NCI-H774 (cell line): ENCODE results near the gene HMCN1.
"Not testable (repeated sequence)": the region's sequence is repeated elsewhere in the genome, so short reads cannot be mapped to it uniquely, and the experiment has no call there.

Experiments used
- DNase-seq: peaks from one replicate; lab custom pipeline; 2025; lab: John Stamatoyannopoulos, UW

The HMCN1 gene

GRCh38 chr1:186152620-186153239, 418.5 kb downstream of the HMCN1 start:
- no peak for DNase-seq

- DNase-seq = no peak
Observed at GRCh38 chr1:186154651-186155050, 420.5 kb downstream of the HMCN1 start.

GRCh38 chr1:186155594-186155993, 421.4 kb downstream of the HMCN1 start:
- no peak for DNase-seq

GRCh38 chr1:186162895-186163294, 428.7 kb downstream of the HMCN1 start:
- DNase-seq = not testable (repeated sequence)

GRCh38 chr1:186164773-186165172, 430.6 kb downstream of the HMCN1 start:
- no peak for DNase-seq

- DNase-seq = no peak
Observed at GRCh38 chr1:186165303-186165702, 431.1 kb downstream of the HMCN1 start.

- DNase-seq = no peak
Observed at GRCh38 chr1:186167096-186167668, 433.0 kb downstream of the HMCN1 start.

GRCh38 chr1:186175588-186175987, 441.4 kb downstream of the HMCN1 start:
- no peak for DNase-seq

- no peak for DNase-seq
Observed at GRCh38 chr1:186178426-186179043, 444.3 kb downstream of the HMCN1 start.

GRCh38 chr1:186179231-186179630, 445.0 kb downstream of the HMCN1 start:
- DNase-seq = no peak

GRCh38 chr1:186183219-186183618, 449.0 kb downstream of the HMCN1 start:
- no peak for DNase-seq

- no peak for DNase-seq
Observed at GRCh38 chr1:186183970-186184628, 449.9 kb downstream of the HMCN1 start.

- not testable (repeated sequence) for DNase-seq
Observed at GRCh38 chr1:186186251-186186650, 452.1 kb downstream of the HMCN1 start.

- no peak for DNase-seq
Observed at GRCh38 chr1:186187601-186188000, 453.4 kb downstream of the HMCN1 start.

- no peak for DNase-seq
Observed at GRCh38 chr1:186188004-186188539, 453.9 kb downstream of the HMCN1 start.

GRCh38 chr1:186188736-186189135, 454.5 kb downstream of the HMCN1 start:
- DNase-seq = no peak

GRCh38 chr1:186189156-186189555, 455.0 kb downstream of the HMCN1 start:
- DNase-seq = no peak

GRCh38 chr1:186191511-186191910, 457.3 kb downstream of the HMCN1 start:
- DNase-seq = no peak

GRCh38 chr1:186193224-186193623, 459.0 kb downstream of the HMCN1 start:
- DNase-seq = no peak

- DNase-seq = no peak
Observed at GRCh38 chr1:186194107-186194756, 460.0 kb downstream of the HMCN1 start.

GRCh38 chr1:186195377-186195931, 461.3 kb downstream of the HMCN1 start:
- DNase-seq = no peak

- DNase-seq = no peak
Observed at GRCh38 chr1:186202271-186202764, 468.1 kb downstream of the HMCN1 start.
